ENCODE results near the gene CAMK2D.

DNA sequence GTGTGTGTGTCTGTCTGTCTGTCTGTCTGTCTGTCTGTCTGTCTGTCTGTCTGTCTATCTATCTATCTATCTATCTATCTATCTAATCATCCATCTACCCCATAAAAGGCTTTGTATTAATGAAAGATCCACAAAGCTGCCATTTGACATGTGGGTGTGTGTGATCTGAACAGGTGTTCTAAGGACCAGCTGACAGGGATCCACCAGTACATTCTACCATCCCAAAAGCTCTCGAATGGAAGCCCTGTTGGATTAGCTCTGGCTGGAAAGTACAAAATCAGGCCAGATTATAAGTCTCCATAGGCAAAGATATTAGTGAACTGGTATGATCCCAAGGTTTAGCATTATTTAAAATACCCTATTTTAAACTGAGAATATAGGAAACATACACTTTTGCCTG is 299.3 kb downstream of the CAMK2D start:
- TF ChIP-seq POLR2AphosphoS5 (IDR thresholded peaks at IDR 0.05; ENCODE audit: low read depth, low read length) (no peak), POLR2A (IDR thresholded peaks at IDR 0.05; ENCODE audit: low read depth, low read length) (no peak)
